Activated CD4-positive, alpha-beta T cell treated with anti-CD3 and anti-CD28 coated beads, Interleukin-2, amount 50 U/mL, for 4 hours (primary cell): Measurements from ENCODE around the gene IFT88.

ENCODE experiments used
- DNase-seq, 2 experiments: peaks; one replicate each; pipeline ENCODE4 v3.0.0-alpha.2; 2020

Gene IFT88

DNA sequence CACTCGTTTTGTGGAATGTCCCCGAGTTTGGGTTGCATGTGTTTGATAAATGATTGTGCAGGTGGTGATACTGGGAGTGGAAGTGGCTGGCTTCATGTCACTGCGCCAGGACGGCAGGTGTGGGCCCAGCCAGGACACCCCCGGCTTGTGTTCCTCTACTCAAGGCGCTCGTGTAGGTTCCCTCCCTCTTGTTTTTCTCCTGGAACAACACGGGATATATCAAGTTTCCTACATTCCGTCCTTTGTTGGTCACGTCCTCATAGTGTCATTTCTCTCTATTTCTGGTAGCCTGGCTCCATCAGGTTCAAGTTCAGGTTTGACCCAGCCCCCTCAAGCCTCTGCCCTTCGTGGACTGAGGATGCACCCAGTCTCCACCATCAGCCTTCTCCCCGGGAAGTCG is 152.8 kb downstream of the IFT88 start:
- no peak for DNase-seq

DNA sequence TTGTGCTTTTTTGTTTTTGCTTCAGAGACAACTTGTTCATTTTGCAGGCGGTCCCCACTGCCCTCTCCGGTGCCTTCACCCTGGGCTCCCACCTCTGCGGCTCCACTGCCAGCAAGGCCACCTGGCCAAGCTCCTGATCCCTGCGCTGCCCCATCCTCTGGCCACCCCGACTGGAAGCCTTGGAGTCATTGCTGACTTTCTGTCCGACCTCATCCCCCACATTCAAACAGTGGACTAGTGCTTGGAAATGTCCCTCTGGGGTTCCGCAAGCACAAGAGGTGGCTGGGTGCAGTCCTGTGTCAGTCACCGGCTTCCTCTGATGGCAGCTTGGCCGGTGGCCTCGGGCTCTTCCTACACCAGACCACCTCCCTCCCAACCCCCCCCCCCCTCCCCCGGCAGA is 153.5 kb downstream of the IFT88 start:
- no peak for DNase-seq

DNA sequence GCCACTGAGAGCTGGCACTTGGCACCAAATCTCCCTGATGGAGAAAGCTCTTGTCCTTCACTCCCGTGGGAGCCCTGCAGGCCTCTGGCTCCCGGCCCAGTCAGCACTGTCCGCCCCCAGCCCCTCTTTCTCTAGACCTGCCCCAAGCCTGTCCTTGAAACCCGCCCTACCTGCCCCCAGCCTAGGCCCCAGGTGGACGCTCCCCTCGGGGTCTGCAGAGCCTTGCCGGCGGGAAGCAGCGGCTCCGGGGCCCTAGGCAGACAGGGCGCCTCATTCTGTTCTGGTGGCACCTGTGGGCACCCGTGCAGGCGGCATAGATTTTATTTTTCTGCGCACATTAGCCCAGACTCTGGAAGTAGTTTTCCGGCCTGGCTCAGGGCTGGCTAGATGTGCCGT is 154.1 kb downstream of the IFT88 start:
- no peak for DNase-seq

DNA sequence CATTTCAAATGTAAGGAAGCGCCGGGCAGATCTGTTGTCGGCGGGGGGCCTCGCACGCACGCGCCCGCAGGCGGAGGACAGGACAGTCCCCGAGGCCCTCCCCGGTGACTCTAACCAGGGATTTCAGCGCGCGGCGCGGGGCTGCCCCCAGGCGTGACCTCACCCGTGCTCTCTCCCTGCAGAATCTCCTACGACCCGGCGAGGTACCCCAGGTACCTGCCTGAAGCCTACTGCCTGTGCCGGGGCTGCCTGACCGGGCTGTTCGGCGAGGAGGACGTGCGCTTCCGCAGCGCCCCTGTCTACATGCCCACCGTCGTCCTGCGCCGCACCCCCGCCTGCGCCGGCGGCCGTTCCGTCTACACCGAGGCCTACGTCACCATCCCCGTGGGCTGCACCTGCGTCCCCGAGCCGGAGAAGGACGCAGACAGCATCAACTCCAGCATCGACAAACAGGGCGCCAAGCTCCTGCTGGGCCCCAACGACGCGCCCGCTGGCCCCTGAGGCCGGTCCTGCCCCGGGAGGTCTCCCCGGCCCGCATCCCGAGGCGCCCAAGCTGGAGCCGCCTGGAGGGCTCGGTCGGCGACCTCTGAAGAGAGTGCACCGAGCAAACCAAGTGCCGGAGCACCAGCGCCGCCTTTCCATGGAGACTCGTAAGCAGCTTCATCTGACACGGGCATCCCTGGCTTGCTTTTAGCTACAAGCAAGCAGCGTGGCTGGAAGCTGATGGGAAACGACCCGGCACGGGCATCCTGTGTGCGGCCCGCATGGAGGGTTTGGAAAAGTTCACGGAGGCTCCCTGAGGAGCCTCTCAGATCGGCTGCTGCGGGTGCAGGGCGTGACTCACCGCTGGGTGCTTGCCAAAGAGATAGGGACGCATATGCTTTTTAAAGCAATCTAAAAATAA is 154.7 kb downstream of the IFT88 start:
- no peak for DNase-seq

DNA sequence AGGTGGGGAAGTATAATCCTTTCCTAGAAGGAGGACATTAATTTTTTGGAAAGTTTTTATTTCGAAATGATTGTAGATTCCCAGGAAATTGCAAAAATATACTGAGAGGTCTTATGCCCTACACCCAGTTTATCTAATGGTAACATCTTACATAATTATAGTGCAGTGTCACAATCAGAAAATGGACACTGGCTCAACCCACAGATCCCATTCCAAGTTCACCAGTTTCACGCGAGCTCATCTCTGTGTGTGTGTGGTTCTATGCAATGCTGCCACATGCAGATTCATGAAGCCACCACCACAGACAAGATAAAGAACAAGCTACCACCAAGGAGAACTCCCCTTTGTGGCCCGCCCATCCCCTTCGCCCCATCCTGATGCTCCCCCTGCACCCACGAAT is 160.9 kb downstream of the IFT88 start:
- no peak for DNase-seq

DNA sequence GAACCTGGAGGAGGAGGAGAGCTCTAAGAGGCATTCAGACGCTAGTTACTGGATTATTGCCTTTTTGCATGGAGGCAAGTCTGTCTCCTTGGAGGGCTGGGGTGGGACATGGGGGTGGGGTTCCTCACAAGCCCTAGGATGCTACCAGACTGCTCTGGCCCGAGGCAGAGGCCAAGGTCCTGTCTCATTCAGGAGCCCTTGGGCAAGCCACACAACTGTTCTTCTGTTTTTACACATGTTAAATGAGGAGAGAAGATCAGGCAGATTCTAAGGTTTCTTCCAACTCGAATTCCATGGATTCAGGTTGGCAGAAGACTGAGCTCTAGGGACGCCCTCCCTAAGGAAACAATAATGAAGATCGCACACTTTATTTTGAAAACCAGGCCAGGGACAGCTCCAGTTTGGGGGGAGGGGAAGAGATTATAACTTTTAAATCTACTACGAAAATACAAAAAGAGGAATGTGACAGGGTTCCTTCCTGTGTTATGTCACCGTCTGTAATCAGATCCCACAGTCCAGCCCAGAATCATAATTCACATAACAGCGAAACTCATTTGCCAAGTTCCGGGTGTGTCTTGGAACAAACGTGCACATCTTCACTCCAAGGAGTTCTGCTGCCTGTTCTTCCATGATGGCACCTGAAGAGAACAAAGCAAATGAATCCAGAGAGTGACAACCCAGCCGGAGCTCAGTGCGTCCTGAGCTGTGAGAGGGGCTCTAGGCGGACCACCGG is 161.8 kb downstream of the IFT88 start:
- no peak for DNase-seq

DNA sequence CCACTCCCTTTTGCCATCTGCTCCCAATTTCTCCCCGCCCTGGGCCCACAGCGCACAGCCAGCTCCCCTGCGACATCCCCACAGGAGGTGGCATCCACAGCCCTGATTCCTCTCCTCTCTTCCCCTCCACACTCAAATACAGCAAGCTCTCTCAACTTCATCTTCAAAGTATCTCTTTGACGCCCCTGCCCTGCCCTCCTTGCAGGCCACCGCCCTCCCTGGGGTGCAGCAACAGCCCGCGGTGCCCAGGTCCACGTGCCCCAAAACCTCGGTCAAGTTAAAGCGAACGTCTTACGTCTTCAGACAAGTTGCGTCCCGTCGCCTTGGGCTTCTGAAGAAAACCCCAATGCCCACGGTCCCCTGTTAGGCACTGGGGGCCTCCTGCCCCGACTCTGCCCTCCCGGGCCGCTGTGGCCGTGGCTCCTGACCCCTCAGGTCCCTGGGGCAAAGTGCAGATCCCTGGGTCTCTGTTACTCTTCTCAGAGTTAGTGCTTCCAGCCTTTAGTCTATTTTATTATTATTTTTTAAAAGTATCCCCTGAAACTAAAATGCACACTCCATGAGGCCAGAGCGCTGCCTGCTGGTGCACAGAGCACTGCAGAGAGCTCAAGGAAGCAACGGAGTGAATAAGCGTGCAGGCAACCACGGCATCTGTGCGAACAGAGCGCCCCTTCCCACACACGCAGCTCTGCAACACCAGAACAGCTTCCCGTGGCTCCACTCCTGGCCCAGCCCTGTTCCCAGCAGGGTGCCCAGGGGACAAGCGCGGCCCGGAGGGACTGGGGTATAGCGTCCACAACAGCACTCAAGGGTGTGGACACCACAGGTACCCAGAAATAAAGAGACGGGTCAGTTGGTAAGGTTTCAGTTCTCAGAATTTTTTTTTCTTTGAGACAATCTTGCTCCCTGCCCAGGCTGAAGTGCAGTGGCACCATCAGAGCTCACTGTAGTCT is 163.0 kb downstream of the IFT88 start:
- no peak for DNase-seq

DNA sequence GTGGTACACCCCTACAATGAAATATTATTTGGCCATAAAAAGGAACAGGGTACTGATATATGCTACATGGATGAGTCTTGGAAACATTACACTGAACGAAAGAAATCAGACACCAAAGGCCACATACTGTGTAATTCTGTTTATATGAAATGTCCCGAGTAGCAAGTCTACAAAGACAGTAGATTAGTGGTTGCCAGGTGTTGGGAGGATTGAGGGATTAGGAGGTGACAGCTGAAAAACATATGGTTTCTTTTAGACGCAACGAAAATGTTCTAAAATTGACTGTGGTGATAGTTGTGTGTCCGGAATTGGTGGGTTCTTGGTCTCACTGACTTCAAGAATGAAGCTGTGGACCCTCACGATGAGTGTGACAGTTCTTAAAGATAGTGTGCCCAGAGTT is 171.7 kb downstream of the IFT88 start:
- DNase-seq = no peak

DNA sequence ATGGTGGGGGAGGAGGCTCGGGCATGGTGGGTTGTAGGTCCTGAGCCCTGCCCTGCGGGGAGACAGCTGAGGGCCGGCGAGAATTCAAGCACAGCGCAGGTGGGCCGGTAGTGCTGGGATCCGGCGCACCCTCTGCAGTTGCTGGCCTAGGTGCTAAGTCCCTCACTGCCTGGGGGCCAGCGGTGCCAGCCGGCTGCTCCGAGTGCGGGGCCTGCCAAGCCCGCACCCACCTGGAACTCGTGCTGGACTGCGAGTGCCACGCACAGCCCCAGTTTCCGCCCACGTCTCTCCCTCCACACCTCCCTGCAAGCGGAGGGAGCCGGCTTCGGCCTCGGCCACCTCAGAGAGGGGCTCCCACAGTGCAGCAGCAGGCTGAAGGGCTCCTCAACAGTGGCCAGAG is 173.1 kb downstream of the IFT88 start:
- no peak for DNase-seq
